NCI-H2171 treated with DMSO at 0.1 percent for 48 hours (cell line): Measurements from ENCODE around the gene DNAH2.

ENCODE experiments used
- DNase-seq: peaks from one replicate; lab custom pipeline; 2025; lab: John Stamatoyannopoulos, UW

DNAH2 gene

GRCh38 chr17:7716901-7717755 lies at the start of gene DNAH2:
Gene DNAH2, plus strand, starts transcription at chr17:7717744. Its CDS starts 1,991 bp downstream, at chr17:7719735.
- DNase-seq, result peak; percentile 98

GRCh38 chr17:7668482-7668881 lies 49.1 kb upstream of the DNAH2 start:
- no peak for DNase-seq

- no peak for DNase-seq
These were observed 44.3 kb upstream of the DNAH2 start for GRCh38 chr17:7673239-7673638.

DNA sequence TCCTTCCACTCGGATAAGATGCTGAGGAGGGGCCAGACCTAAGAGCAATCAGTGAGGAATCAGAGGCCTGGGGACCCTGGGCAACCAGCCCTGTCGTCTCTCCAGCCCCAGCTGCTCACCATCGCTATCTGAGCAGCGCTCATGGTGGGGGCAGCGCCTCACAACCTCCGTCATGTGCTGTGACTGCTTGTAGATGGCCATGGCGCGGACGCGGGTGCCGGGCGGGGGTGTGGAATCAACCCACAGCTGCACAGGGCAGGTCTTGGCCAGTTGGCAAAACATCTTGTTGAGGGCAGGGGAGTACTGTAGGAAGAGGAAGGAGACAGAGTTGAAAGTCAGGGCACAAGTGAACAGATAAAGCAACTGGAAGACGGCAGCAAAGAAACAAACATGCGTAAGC lies 42.6 kb upstream of the DNAH2 start:
- DNase-seq, result no peak

DNA sequence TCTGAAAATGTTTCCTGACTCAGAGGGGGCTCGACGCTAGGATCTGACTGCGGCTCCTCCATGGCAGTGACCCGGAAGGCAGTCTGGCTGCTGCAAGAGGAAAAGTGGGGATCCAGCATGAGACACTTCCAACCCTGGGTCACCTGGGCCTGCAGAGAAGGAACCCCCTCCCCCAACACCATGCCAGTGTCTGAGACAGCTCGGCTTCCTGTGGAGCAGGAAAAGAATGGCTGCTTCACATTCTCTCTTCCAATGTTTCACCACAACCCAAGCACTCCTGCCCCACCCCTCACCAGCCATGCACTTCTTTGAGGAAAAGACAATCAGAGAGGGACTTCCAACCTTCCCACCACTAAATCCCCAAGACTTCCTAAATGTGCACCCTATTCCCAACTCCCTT lies 41.0 kb upstream of the DNAH2 start:
- no peak for DNase-seq

DNA sequence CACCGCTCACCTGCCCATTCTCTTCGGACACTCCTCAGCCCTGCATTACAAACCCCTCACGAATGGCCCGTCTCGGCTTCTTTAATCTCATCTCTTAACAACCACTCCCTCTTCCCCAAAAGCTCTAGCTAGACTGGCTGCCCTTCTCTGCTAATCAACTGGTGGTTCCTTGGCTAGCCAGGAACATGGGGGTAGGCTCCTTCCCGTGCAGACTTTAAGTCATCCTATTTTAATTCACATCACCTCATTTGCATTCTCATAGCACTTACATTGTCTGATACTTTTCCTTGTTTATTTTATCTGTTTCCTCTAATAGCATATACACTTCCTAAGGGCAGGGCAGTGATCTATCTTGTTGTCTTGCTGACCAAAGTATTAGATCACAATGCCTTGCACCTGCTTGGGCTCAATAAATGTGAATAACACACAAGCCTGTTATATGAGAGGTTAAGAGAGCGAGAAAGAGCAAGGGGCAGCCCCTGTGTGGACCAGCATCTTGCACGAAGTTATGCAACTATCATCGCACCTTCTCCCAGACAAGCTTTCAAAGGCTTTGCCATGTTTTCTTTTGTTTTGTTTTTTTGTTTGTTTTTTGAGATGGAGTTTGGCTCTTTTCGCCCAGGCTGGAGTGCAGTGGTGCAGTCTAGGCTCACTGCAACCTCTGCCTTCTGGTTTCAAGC lies 40.0 kb upstream of the DNAH2 start:
- DNase-seq, result no peak

GRCh38 chr17:7684851-7685532 lies 32.6 kb upstream of the DNAH2 start:
- no peak for DNase-seq

- DNase-seq, result peak; percentile 95
These were observed 31.9 kb upstream of the DNAH2 start for GRCh38 chr17:7685533-7686221.

- DNase-seq, result peak; percentile 95
These were observed 31.1 kb upstream of the DNAH2 start for GRCh38 chr17:7686222-7687071.

GRCh38 chr17:7687072-7687907 lies 30.3 kb upstream of the DNAH2 start, which contains the start of gene TP53:
Gene TP53, minus strand, starts transcription at chr17:7687490. Its CDS starts 10,896 bp downstream, at chr17:7676594.
- DNase-seq, result peak; percentile 93

DNA sequence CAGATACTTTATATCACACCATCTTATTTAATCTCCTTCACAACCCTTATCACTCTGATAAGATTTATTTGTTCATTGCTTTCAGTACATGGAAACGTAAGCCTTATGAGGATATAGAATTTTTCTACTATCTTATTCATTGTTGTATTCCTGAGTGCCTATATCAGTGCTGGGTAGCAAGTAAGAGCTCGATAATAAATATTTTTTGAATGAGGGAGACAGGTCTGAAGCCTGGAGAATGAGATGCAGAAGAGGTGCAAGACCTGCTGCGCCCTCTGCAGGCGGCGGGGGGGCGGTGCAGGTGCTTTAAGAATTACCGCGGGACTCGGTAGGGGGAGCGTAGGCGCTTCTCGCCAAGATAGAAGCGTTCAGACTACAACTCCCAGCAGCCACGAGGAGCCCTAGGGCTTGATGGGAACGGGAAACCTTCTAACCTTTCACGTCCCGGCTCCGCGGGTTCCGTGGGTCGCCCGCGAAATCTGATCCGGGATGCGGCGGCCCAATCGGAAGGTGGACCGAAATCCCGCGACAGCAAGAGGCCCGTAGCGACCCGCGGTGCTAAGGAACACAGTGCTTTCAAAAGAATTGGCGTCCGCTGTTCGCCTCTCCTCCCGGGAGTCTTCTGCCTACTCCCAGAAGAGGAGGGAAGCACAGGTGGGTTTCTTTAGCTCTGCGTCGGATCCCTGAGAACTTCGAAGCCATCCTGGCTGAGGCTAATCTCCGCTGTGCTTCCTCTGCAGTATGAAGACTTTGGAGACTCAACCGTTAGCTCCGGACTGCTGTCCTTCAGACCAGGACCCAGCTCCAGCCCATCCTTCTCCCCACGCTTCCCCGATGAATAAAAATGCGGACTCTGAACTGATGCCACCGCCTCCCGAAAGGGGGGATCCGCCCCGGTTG lies 29.4 kb upstream of the DNAH2 start, which contains the start of gene WRAP53:
TSS of gene WRAP53 (plus strand) at position 570 of the 900 bp plus-strand sequence. CDS start at position 742, 172 bp downstream.
- peak; percentile 99 for DNase-seq

DNA sequence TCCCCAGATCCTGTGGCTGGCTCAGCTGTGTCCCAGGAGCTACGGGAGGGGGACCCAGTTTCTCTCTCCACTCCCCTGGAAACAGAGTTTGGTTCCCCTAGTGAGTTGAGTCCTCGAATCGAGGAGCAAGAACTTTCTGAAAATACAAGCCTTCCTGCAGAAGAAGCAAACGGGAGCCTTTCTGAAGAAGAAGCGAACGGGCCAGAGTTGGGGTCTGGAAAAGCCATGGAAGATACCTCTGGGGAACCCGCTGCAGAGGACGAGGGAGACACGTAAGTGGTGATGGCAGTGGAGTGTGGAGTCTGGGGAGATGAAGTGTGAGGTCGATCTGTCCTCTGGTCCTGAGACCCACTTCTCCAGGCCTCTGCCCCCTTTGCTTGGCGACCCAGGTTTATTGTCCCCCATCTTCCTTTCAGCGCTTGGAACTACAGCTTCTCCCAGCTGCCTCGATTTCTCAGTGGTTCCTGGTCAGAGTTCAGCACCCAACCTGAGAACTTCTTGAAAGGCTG lies 28.7 kb upstream of the DNAH2 start:
- no peak for DNase-seq

GRCh38 chr17:7695586-7695985 lies 22.0 kb upstream of the DNAH2 start:
- no peak for DNase-seq

DNA sequence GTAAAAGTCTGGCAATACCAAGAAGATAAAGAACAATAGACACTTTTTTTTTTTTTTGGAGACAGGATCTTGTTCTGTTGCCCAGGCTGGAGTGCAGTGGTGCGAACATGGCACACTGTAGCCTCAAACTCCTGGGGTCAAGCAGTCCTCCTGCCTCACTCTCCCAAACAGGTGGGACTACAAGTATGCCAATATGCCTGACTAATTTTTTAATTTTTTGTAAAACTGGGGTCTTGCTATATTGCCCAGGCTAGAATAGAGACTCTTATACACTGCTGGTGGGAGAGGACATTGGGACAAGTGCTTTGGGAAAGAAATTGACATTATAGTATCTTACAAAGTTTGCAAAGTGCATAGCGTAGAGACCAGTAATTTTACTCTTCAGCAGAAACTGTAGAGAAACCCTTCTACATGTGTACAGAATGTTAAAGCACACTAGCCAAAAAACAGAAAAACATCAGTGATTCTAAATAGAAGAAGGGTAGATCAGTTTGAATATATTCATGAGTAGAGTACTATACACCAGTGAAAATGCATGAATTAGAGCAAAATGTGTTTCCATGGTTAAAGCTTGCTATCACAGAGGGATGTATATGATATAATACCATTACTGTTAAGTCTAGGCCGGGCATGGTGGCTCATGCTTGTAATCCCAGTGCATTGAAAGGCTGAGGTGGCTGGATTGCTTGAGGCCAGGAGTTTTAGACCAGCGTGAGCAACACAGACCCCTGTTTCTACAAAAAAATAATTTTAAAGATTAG lies 19.5 kb upstream of the DNAH2 start:
- no peak for DNase-seq

DNA sequence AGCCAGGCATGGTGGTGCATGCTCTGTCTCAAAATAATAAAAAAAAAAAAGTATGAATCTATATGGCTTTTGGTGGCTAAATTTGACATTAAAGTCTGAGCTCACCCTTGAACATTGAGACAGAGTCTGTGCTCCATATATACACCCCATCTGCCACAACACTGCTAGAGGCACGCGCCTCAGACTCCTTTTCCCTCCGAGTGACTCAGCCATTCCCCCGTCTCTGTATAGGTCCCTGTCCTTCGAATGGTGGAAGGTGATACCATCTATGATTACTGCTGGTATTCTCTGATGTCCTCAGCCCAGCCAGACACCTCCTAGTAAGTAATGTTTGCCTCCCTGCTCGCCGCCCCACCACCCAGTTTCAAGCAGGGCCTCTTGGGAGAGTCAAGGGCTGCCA lies 17.0 kb upstream of the DNAH2 start:
- DNase-seq, result no peak

GRCh38 chr17:7701681-7702080 lies 15.9 kb upstream of the DNAH2 start:
- no peak for DNase-seq

DNA sequence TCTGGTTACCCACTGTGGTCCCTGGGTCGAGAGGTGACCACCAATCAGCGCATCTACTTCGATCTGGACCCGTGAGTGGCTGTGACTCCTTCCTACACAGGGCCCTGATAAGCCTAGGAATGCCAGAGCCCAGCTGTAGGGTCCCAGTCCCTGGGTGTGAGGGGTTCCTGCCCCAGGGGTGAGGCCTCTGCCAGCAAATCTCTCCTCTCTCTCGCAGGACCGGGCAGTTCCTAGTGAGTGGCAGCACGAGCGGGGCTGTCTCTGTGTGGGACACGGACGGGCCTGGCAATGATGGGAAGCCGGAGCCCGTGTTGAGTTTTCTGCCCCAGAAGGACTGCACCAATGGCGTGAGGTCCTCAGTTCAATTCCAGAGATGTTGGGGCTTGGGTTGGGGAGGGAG lies 14.8 kb upstream of the DNAH2 start:
- no peak for DNase-seq
